SK-N-SH (cell line): ENCODE data around the gene ING5. TPM values are rescaled to one million over a fixed set of nuclear protein-coding genes. Genes with fewer than 3 reads are reported as not detected.

Experiments
- CTCF ChIA-PET: fragments of 300-600, 350-600 bp; formaldehyde crosslinking; extraction: SDS; loops from one replicate; lab custom pipeline; 2021; lab: Yijun Ruan, JAX
- POLR2A ChIA-PET: fragments of 350-600 bp; sonication (Branson Sonifier 250); formaldehyde crosslinking; extraction: SDS; loops from one replicate; lab custom pipeline; 2020; ENCODE audit warnings: antibody characterized with exemption, inconsistent platforms; lab: Yijun Ruan, JAX
- DNase-seq: peaks from one replicate; pipeline ENCODE4 v3.0.0; 2012
- H2AFZ ChIP-seq: fragments of 200-600 bp; sonication (generic); 2 replicates; pipeline ENCODE4 v1.8.1; 2016; ENCODE audit warnings: antibody characterized with exemption, mild to moderate bottlenecking, low read depth
- H3F3A ChIP-seq: fragments of 200-600 bp; sonication (generic); replicated peaks from 2 replicates; pipeline ENCODE3; 2016; ENCODE audit warnings: antibody characterized with exemption, mild to moderate bottlenecking; ENCODE audit not compliant: insufficient read depth
- H3K27ac ChIP-seq, 2 experiments: fragments of 200-500 bp in 1 of 2; fragments of 200-600 bp in 1 of 2; sonication (Bioruptor generic) in 1 of 2; sonication (generic), shearing (Covaris generic) in 1 of 2; 2 replicates each; pipeline versions ENCODE4 v1.5.1 to v1.6.1; 2014 to 2016; ENCODE audit warnings: low read depth in 2 of 2, inconsistent platforms in 1 of 2, low read length in 1 of 2, mild to moderate bottlenecking in 1 of 2, mixed read lengths in 1 of 2
- H3K27me3 ChIP-seq: fragments of 200-600 bp; sonication (generic), shearing (Covaris generic); 2 replicates; pipeline ENCODE4 v1.6.1; 2016; ENCODE audit warnings: mixed run types; ENCODE audit not compliant: insufficient read depth
- H3K36me3 ChIP-seq, 2 experiments: fragments of 200-500 bp in 1 of 2; fragments of 200-600 bp in 1 of 2; sonication (Bioruptor generic) in 1 of 2; sonication (generic) in 1 of 2; replicated peaks in 1 of 2; 2 replicates each; pipeline versions ENCODE3 to v1.5.1; 2014 to 2016; ENCODE audit warnings: low read length in 1 of 2, mild to moderate bottlenecking in 1 of 2; ENCODE audit not compliant: insufficient read depth in 2 of 2, control insufficient read depth in 1 of 2
- H3K4me1 ChIP-seq, 2 experiments: fragments of 200-500 bp in 1 of 2; fragments of 200-600 bp in 1 of 2; sonication (Bioruptor generic) in 1 of 2; sonication (generic), shearing (Covaris generic) in 1 of 2; 2 replicates each; pipeline versions ENCODE4 v1.5.1 to v1.6.1; 2014 to 2016; ENCODE audit warnings: low read depth in 1 of 2, low read length in 1 of 2, mixed run types in 1 of 2; ENCODE audit not compliant: insufficient read depth in 2 of 2, control insufficient read depth in 1 of 2
- H3K4me2 ChIP-seq: fragments of 200-600 bp; sonication (generic), shearing (Covaris generic); 2 replicates; pipeline ENCODE4 v1.6.1; 2017; ENCODE audit warnings: mixed run types
- H3K4me3 ChIP-seq, 2 experiments: fragments of 200-500 bp in 1 of 2; fragments of 200-600 bp in 1 of 2; sonication (Bioruptor generic) in 1 of 2; sonication (generic), shearing (Covaris generic) in 1 of 2; 2 replicates each; pipeline versions ENCODE4 v1.5.1 to v1.8.1; 2014 to 2016; ENCODE audit warnings: low read depth in 2 of 2, inconsistent platforms in 1 of 2, low read length in 1 of 2, mild to moderate bottlenecking in 1 of 2, mixed read lengths in 1 of 2, moderate library complexity in 1 of 2
- H3K79me2 ChIP-seq: fragments of 200-600 bp; sonication (generic); 2 replicates; pipeline ENCODE4 v1.8.1; 2017; ENCODE audit warnings: mild to moderate bottlenecking; ENCODE audit not compliant: insufficient read depth
- H3K9ac ChIP-seq: fragments of 200-600 bp; sonication (generic); 2 replicates; pipeline ENCODE4 v1.6.1; 2017; ENCODE audit warnings: mixed run types
- H3K9me2 ChIP-seq: fragments of 200-600 bp; sonication (generic); 2 replicates; pipeline ENCODE4 v1.6.1; 2017; ENCODE audit warnings: mixed run types
- H3K9me3 ChIP-seq: fragments of 200-600 bp; sonication (generic); 2 replicates; pipeline ENCODE4 v1.6.1; 2017; ENCODE audit warnings: mixed run types, mild to moderate bottlenecking, moderate library complexity
- H4K20me1 ChIP-seq: fragments of 200-600 bp; sonication (generic); 2 replicates; pipeline ENCODE4 v1.6.1; 2017; ENCODE audit warnings: mild to moderate bottlenecking, mixed run types; ENCODE audit not compliant: insufficient read depth
- CHD2 ChIP-seq: fragments of 150-350 bp; IDR thresholded peaks from 2 replicates; pipeline ENCODE4 v1.6.1; 2018; ENCODE audit warnings: low read length; ENCODE audit not compliant: partially characterized antibody
- ELF1 ChIP-seq: IDR thresholded peaks from 2 replicates; pipeline ENCODE4 v1.4.0; 2012
- EP300 ChIP-seq, 2 experiments: IDR thresholded peaks; 2 replicates each; pipeline versions ENCODE4 v1.4.0 to v1.6.1; 2012; ENCODE audit warnings: borderline replicate concordance in 1 of 2, low read depth in 1 of 2, low read length in 1 of 2
- FOSL2 ChIP-seq: IDR thresholded peaks from 2 replicates; pipeline ENCODE4 v1.4.0; 2012; ENCODE audit warnings: low read depth, mild to moderate bottlenecking, moderate library complexity, borderline replicate concordance
- FOXJ3 ChIP-seq: sonication (generic); formaldehyde crosslinking; IDR thresholded peaks from 2 replicates; pipeline ENCODE4 v1.5.1; 2020; ENCODE audit warnings: mild to moderate bottlenecking, missing genetic modification reagents
- GABPA ChIP-seq: IDR thresholded peaks from 2 replicates; pipeline ENCODE4 v1.4.0; 2012; ENCODE audit warnings: low read depth, mild to moderate bottlenecking
- GATA2 ChIP-seq: sonication (generic); formaldehyde crosslinking; IDR thresholded peaks from 2 replicates; pipeline ENCODE4 v1.5.0; 2020; ENCODE audit warnings: mild to moderate bottlenecking, missing genetic modification reagents
- MEF2A ChIP-seq: IDR thresholded peaks from 2 replicates; pipeline ENCODE4 v1.4.0; 2012; ENCODE audit warnings: low read depth, borderline replicate concordance
- MXI1 ChIP-seq: IDR thresholded peaks from 2 replicates; pipeline ENCODE4 v1.6.1; 2012; ENCODE audit warnings: mild to moderate bottlenecking, low read depth, low read length, improper control_type of control experiment
- POLR2AphosphoS5 ChIP-seq: IDR thresholded peaks from 2 replicates; pipeline ENCODE4 v1.6.1; 2012; ENCODE audit warnings: low read depth, low read length
- RAD21 ChIP-seq: IDR thresholded peaks from 2 replicates; pipeline ENCODE4 v1.6.1; 2012; ENCODE audit warnings: mild to moderate bottlenecking, low read length
- RFX5 ChIP-seq: IDR thresholded peaks from 2 replicates; pipeline ENCODE4 v1.6.1; 2012; ENCODE audit warnings: mild to moderate bottlenecking, improper control_type of control experiment, low read length
- SMC3 ChIP-seq: IDR thresholded peaks from 2 replicates; pipeline ENCODE4 v1.6.1; 2012; ENCODE audit warnings: low read depth, low read length, improper control_type of control experiment
- TAF1 ChIP-seq: IDR thresholded peaks from 2 replicates; pipeline ENCODE4 v1.6.1; 2012; ENCODE audit warnings: low read depth, mild to moderate bottlenecking, low read length, moderate library complexity, borderline replicate concordance
- YY1 ChIP-seq: IDR thresholded peaks from 2 replicates; pipeline ENCODE4 v1.4.0; 2012; ENCODE audit warnings: low read depth, mild to moderate bottlenecking
- WGBS: methylation state at CpG from one replicate; pipeline ENCODE4 v1.1.6; 2017; ENCODE audit warnings: low lambda C conversion rate; 5-methylcytosine and 5-hydroxymethylcytosine counted together
- polyA plus RNA-seq, 3 experiments: library from polyadenylated mRNA; depleted of rRNA; stranded (reverse); fragments of >200 nt; gene quantifications; 2 replicates each; pipeline ENCODE4 v1.2.3, GENCODE V29; 2012
- TF ChIP-seq, protein P1 (sequence below): IDR thresholded peaks from 2 replicates; pipeline ENCODE4 v1.4.0; 2012; ENCODE audit warnings: low read depth, borderline replicate concordance
- TF ChIP-seq, protein P2 (sequence below): IDR thresholded peaks from 2 replicates; pipeline ENCODE4 v1.6.1; 2012; ENCODE audit warnings: mild to moderate bottlenecking, low read depth, low read length, moderate library complexity
- TF ChIP-seq, protein P3 (sequence below): IDR thresholded peaks from 2 replicates; pipeline ENCODE4; 2012

ING5 gene
- polyA plus RNA-seq, 1 of the 3 experiments (the other 2 are of a cell fraction): 56.3 TPM

DNA sequence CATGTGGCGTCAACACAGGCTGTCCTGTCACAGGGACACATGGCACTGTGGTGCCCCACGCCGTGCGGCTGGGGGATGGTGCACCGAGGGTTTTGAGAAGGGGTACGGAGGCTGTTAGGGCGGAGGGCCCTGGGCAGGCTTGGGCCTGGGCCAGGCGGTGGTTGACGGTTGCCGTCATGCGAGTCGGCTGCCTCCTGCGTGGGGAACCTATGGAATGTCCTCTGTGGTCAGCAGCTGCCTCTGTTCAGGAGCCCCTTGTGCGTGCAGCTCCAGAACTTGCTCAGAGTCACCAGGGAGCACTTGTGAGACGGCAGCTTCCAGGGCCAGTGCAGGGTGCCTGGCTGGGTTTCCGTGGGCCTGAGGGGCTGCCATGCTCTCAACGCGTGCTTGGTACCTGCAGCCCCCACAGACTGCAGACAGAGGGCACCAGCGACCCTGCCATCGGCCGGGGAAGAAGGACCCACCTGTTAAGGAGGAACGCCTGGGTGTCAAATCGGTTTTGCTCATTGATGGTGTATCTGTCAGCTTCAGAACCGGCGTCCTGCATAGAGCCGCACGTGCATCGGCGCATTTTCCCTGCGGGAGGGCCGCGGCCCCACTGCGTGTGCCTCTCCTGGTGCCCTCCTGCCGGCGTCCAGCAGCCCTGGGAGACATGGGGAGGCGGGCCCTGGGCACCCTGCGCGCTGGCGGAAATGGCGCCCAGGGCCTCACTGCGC, 22.6 kb downstream of the ING5 start:
- H3K27ac ChIP-seq: no peak overlapping the region
- no peak overlapping the region for H2AFZ ChIP-seq
- H3K27me3 ChIP-seq: no peaks in the 10 kb centered on the region
- peaks cover 16 to 38% of the 10 kb centered on the region in 2 experiments for H3K36me3 ChIP-seq
- peak; percentile 53 for TF ChIP-seq RAD21
- TF ChIP-seq RFX5: no peak
- TF ChIP-seq FOXJ3 (CRISPR knock-in tag): no peak
- TF ChIP-seq, protein P1, sequence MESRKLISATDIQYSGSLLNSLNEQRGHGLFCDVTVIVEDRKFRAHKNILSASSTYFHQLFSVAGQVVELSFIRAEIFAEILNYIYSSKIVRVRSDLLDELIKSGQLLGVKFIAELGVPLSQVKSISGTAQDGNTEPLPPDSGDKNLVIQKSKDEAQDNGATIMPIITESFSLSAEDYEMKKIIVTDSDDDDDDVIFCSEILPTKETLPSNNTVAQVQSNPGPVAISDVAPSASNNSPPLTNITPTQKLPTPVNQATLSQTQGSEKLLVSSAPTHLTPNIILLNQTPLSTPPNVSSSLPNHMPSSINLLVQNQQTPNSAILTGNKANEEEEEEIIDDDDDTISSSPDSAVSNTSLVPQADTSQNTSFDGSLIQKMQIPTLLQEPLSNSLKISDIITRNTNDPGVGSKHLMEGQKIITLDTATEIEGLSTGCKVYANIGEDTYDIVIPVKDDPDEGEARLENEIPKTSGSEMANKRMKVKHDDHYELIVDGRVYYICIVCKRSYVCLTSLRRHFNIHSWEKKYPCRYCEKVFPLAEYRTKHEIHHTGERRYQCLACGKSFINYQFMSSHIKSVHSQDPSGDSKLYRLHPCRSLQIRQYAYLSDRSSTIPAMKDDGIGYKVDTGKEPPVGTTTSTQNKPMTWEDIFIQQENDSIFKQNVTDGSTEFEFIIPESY: no peak
- peak; percentile 26; the same call in 1 of the 2 replicates for TF ChIP-seq SMC3
- 97% methylated on average over 16 of the region's 41 CpGs for WGBS
- H3K9me3 ChIP-seq: no peaks in the 10 kb centered on the region
- peaks cover 0 to 2% of the 10 kb centered on the region in 2 experiments; a peak in 1 of 4 replicates for H3K4me1 ChIP-seq
- H3K4me2 ChIP-seq: no peak overlapping the region
- no peaks in the 10 kb centered on the region for H3K79me2 ChIP-seq
- no peaks in the 10 kb centered on the region for H4K20me1 ChIP-seq
- H3K9me2 ChIP-seq: no peaks in the 10 kb centered on the region
- DNase-seq: peak; percentile 66
- H3F3A ChIP-seq: no peaks in the 10 kb centered on the region
- POLR2A ChIA-PET: no interaction called here
- H3K4me3 ChIP-seq: no peak overlapping the region
- CTCF ChIA-PET: interaction anchor here (0.9 to 2.7 kb wide), 6 partner anchors 9 to 146 kb away, joined by 3 to 11 read pairs (median 4); partner anchors contain the start of genes D2HGDH and ING5
- no peak overlapping the region for H3K9ac ChIP-seq

DNA sequence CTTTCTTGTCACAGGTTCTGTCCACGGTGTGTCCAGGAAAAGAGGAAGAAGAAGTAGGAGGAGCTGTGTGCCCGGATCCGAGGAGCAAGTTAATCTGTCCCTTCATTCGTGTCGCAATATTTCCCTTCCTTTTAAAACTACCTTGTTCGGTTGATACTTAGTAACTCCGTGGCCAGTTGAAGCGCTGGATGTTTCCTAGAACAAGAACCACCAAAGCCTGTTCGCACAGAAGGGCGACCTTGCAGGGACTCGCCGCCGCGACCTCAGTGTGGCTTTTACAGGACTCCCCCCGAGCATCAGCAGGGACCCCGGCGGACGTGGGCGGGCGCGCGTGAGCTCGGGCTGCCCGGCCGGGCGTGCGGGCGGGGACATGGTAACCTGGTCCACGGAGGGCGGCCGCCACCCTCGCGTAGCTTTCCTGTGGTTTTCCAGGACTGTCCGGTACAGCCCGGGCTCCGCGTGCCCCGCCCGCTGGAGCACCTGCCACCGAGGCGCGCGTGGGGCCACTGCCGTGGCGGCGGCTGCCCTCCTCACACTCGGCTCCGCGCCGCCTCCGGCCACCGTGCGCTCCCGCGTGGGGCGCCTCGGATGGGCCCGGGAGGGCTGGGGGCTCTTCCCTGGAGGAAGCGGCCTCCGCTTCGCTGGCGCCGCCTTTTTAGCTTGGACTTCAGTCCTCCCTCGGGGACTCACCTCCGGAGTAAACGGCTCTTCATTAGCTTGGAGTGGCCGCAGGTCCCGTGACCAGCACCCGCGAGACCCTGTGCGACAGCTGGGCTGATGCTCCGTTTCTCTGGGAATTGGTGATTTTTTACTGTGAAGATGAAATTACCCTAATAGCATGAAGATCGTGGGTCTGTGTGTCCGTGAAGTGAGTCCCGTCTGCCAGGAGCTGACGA, 23.4 kb downstream of the ING5 start:
- H3K79me2 ChIP-seq: no peaks in the 10 kb centered on the region
- WGBS: 96% methylated on average over 66 of the region's 76 CpGs
- H3K9me3 ChIP-seq: no peaks in the 10 kb centered on the region
- no peak overlapping the region for H3K4me3 ChIP-seq
- peaks cover 0 to 2% of the 10 kb centered on the region in 2 experiments; a peak in 1 of 4 replicates for H3K4me1 ChIP-seq
- ChIA-PET POLR2A (no interaction called here), CTCF (interaction anchor here (0.8 to 2.7 kb wide), 6 partner anchors 8 to 153 kb away, joined by 3 to 11 read pairs (median 4); partner anchors contain the start of genes D2HGDH and ING5)
- peak; percentile 32 for DNase-seq
- H3F3A ChIP-seq: no peaks in the 10 kb centered on the region
- H3K9ac ChIP-seq: no peak overlapping the region
- no peak overlapping the region for H3K27ac ChIP-seq
- H4K20me1 ChIP-seq: no peaks in the 10 kb centered on the region
- H3K4me2 ChIP-seq: no peak overlapping the region
- peaks cover 16 to 32% of the 10 kb centered on the region in 2 experiments for H3K36me3 ChIP-seq
- no peaks in the 10 kb centered on the region for H3K9me2 ChIP-seq
- no peak overlapping the region for H2AFZ ChIP-seq
- H3K27me3 ChIP-seq: no peaks in the 10 kb centered on the region
- TF ChIP-seq, protein P2, sequence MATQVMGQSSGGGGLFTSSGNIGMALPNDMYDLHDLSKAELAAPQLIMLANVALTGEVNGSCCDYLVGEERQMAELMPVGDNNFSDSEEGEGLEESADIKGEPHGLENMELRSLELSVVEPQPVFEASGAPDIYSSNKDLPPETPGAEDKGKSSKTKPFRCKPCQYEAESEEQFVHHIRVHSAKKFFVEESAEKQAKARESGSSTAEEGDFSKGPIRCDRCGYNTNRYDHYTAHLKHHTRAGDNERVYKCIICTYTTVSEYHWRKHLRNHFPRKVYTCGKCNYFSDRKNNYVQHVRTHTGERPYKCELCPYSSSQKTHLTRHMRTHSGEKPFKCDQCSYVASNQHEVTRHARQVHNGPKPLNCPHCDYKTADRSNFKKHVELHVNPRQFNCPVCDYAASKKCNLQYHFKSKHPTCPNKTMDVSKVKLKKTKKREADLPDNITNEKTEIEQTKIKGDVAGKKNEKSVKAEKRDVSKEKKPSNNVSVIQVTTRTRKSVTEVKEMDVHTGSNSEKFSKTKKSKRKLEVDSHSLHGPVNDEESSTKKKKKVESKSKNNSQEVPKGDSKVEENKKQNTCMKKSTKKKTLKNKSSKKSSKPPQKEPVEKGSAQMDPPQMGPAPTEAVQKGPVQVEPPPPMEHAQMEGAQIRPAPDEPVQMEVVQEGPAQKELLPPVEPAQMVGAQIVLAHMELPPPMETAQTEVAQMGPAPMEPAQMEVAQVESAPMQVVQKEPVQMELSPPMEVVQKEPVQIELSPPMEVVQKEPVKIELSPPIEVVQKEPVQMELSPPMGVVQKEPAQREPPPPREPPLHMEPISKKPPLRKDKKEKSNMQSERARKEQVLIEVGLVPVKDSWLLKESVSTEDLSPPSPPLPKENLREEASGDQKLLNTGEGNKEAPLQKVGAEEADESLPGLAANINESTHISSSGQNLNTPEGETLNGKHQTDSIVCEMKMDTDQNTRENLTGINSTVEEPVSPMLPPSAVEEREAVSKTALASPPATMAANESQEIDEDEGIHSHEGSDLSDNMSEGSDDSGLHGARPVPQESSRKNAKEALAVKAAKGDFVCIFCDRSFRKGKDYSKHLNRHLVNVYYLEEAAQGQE: no peak
- no peak for TF ChIP-seq MEF2A
- no peak for TF ChIP-seq MXI1
- TF ChIP-seq YY1: no peak
- TF ChIP-seq TAF1: no peak
- TF ChIP-seq CHD2: no peak
- no peak for TF ChIP-seq ELF1
- no peak for TF ChIP-seq EP300 (IDR thresholded peaks at IDR 0.05; ENCODE audit: borderline replicate concordance in 1 of 2, low read depth in 1 of 2, low read length in 1 of 2)
- no peak for TF ChIP-seq FOSL2
- no peak for TF ChIP-seq GATA2 (CRISPR knock-in tag)
- TF ChIP-seq SMC3: no peak
- TF ChIP-seq, protein P3, sequence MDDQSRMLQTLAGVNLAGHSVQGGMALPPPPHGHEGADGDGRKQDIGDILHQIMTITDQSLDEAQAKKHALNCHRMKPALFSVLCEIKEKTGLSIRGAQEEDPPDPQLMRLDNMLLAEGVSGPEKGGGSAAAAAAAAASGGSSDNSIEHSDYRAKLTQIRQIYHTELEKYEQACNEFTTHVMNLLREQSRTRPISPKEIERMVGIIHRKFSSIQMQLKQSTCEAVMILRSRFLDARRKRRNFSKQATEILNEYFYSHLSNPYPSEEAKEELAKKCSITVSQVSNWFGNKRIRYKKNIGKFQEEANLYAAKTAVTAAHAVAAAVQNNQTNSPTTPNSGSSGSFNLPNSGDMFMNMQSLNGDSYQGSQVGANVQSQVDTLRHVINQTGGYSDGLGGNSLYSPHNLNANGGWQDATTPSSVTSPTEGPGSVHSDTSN: no peak
- no peak for TF ChIP-seq POLR2AphosphoS5
- no peak for TF ChIP-seq GABPA
